Measurements from ENCODE around the gene MAST3. TPM values are rescaled to one million over a fixed set of nuclear protein-coding genes. Genes with fewer than 3 reads are reported as not detected.

The MAST3 gene
- total and polyA plus RNA-seq, 4 donors: 4.3 to 10.6 (median 6.7) TPM

DNA sequence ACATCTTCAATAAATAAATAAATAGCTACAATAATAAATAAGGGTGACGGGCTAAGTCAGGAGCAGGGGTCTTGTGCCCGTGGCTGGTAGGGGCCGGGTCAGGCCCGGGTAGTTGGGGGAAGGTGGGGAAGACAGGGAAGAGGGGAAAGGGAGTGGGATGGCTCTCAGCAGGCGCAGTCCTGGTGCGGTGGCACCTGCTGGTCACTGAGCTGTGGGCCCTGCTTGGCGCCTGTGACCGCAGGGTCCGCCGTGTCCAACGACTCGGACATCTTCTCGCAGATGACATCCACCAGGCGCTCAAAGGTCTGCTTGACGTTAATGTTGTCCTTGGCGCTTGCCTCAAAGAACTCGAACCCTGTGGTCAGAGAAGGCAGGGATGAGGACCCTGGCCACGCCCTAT lies 99.7 kb downstream of the MAST3 start:
- TF ChIP-seq HNF4G (IDR thresholded peaks at IDR 0.05): no peak
- TF ChIP-seq YY1 (IDR thresholded peaks at IDR 0.05): no peak
- TF ChIP-seq, protein P1, sequence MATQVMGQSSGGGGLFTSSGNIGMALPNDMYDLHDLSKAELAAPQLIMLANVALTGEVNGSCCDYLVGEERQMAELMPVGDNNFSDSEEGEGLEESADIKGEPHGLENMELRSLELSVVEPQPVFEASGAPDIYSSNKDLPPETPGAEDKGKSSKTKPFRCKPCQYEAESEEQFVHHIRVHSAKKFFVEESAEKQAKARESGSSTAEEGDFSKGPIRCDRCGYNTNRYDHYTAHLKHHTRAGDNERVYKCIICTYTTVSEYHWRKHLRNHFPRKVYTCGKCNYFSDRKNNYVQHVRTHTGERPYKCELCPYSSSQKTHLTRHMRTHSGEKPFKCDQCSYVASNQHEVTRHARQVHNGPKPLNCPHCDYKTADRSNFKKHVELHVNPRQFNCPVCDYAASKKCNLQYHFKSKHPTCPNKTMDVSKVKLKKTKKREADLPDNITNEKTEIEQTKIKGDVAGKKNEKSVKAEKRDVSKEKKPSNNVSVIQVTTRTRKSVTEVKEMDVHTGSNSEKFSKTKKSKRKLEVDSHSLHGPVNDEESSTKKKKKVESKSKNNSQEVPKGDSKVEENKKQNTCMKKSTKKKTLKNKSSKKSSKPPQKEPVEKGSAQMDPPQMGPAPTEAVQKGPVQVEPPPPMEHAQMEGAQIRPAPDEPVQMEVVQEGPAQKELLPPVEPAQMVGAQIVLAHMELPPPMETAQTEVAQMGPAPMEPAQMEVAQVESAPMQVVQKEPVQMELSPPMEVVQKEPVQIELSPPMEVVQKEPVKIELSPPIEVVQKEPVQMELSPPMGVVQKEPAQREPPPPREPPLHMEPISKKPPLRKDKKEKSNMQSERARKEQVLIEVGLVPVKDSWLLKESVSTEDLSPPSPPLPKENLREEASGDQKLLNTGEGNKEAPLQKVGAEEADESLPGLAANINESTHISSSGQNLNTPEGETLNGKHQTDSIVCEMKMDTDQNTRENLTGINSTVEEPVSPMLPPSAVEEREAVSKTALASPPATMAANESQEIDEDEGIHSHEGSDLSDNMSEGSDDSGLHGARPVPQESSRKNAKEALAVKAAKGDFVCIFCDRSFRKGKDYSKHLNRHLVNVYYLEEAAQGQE (IDR thresholded peaks at IDR 0.05): no peak
- TF ChIP-seq, protein P2, sequence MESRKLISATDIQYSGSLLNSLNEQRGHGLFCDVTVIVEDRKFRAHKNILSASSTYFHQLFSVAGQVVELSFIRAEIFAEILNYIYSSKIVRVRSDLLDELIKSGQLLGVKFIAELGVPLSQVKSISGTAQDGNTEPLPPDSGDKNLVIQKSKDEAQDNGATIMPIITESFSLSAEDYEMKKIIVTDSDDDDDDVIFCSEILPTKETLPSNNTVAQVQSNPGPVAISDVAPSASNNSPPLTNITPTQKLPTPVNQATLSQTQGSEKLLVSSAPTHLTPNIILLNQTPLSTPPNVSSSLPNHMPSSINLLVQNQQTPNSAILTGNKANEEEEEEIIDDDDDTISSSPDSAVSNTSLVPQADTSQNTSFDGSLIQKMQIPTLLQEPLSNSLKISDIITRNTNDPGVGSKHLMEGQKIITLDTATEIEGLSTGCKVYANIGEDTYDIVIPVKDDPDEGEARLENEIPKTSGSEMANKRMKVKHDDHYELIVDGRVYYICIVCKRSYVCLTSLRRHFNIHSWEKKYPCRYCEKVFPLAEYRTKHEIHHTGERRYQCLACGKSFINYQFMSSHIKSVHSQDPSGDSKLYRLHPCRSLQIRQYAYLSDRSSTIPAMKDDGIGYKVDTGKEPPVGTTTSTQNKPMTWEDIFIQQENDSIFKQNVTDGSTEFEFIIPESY (IDR thresholded peaks at IDR 0.05): no peak
- no peak for TF ChIP-seq SP1 (IDR thresholded peaks at IDR 0.05)
- TF ChIP-seq RAD21 (IDR thresholded peaks at IDR 0.05): no peak
- no peak for TF ChIP-seq NR2F2 (IDR thresholded peaks at IDR 0.05)
- TF ChIP-seq, protein P3, sequence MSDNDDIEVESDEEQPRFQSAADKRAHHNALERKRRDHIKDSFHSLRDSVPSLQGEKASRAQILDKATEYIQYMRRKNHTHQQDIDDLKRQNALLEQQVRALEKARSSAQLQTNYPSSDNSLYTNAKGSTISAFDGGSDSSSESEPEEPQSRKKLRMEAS (IDR thresholded peaks at IDR 0.05): no peak
- TF ChIP-seq HNF4A (conservative IDR thresholded peaks at IDR 0.05): no peak
- WGBS: 97% methylated on average over 18 of the region's 18 CpGs

GRCh38 chr19:18197941-18198340 lies 100.4 kb downstream of the MAST3 start:
- 87% methylated on average over 6 of the region's 6 CpGs for WGBS
- peaks cover 0 to 12% (median 4%) of the 10 kb centered on the region in 4 donors for H3K36me3 ChIP-seq (ENCODE audit: control insufficient read depth in 4 of 4, insufficient read depth in 3 of 4, low read depth in 1 of 4, low read length in 3 of 4)

More for the DNA sequence above, 99.7 kb downstream of the MAST3 start:
- H3K9me3 ChIP-seq (ENCODE audit: control insufficient read depth in 4 of 4, low read length in 3 of 4): no peaks in the 10 kb centered on the region
- no peak overlapping the region for H3K27ac ChIP-seq (ENCODE audit: low read depth in 1 of 2, low read length in 2 of 2)
- H3K27me3 ChIP-seq (ENCODE audit: control insufficient read depth in 4 of 4, insufficient read depth in 4 of 4, low read length in 3 of 4): no peaks in the 10 kb centered on the region
- peaks cover 0 to 12% (median 4%) of the 10 kb centered on the region in 4 donors for H3K36me3 ChIP-seq (ENCODE audit: control insufficient read depth in 4 of 4, insufficient read depth in 3 of 4, low read depth in 1 of 4, low read length in 3 of 4)
- DNase-seq (ENCODE audit: low spot score): no peak
- H3K4me3 ChIP-seq (ENCODE audit: low read depth in 1 of 3, low read length in 3 of 3): no peak overlapping the region
- H3K4me1 ChIP-seq (ENCODE audit: control insufficient read depth in 4 of 4, insufficient read depth in 4 of 4, low read length in 3 of 4): peaks cover 7 to 13% (median 10%) of the 10 kb centered on the region in 4 donors
- H3K9ac ChIP-seq (ENCODE audit: low read depth in 1 of 2, low read length in 2 of 2): no peak overlapping the region

More at GRCh38 chr19:18197941-18198340, 100.4 kb downstream of the MAST3 start:
- TF ChIP-seq EGR1 (IDR thresholded peaks at IDR 0.05; ENCODE audit: low read depth in 2 of 2): no peak
- no peak for TF ChIP-seq NR2F2 (IDR thresholded peaks at IDR 0.05)
- no peak for TF ChIP-seq JUND (IDR thresholded peaks at IDR 0.05)
- TF ChIP-seq YY1 (IDR thresholded peaks at IDR 0.05): no peak
- TF ChIP-seq, protein P2 (IDR thresholded peaks at IDR 0.05): no peak
- no peak for TF ChIP-seq SP1 (IDR thresholded peaks at IDR 0.05)
- TF ChIP-seq, protein P3 (IDR thresholded peaks at IDR 0.05): no peak
- no peak for TF ChIP-seq FOXA2 (IDR thresholded peaks at IDR 0.05)
- no peak for TF ChIP-seq TAF1 (conservative IDR thresholded peaks at IDR 0.05)
- TF ChIP-seq HNF4A (conservative IDR thresholded peaks at IDR 0.05): no peak
- no peak for TF ChIP-seq RXRA (IDR thresholded peaks at IDR 0.05)
- TF ChIP-seq, protein P1 (IDR thresholded peaks at IDR 0.05): no peak
- TF ChIP-seq, protein P4, sequence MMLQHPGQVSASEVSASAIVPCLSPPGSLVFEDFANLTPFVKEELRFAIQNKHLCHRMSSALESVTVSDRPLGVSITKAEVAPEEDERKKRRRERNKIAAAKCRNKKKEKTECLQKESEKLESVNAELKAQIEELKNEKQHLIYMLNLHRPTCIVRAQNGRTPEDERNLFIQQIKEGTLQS (IDR thresholded peaks at IDR 0.05): no peak
- no peak for TF ChIP-seq FOXA1 (IDR thresholded peaks at IDR 0.05)
- TF ChIP-seq, protein P5, sequence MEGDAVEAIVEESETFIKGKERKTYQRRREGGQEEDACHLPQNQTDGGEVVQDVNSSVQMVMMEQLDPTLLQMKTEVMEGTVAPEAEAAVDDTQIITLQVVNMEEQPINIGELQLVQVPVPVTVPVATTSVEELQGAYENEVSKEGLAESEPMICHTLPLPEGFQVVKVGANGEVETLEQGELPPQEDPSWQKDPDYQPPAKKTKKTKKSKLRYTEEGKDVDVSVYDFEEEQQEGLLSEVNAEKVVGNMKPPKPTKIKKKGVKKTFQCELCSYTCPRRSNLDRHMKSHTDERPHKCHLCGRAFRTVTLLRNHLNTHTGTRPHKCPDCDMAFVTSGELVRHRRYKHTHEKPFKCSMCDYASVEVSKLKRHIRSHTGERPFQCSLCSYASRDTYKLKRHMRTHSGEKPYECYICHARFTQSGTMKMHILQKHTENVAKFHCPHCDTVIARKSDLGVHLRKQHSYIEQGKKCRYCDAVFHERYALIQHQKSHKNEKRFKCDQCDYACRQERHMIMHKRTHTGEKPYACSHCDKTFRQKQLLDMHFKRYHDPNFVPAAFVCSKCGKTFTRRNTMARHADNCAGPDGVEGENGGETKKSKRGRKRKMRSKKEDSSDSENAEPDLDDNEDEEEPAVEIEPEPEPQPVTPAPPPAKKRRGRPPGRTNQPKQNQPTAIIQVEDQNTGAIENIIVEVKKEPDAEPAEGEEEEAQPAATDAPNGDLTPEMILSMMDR (IDR thresholded peaks at IDR 0.05; ENCODE audit: low read depth, low read length, missing input control): no peak
- TF ChIP-seq GABPA (IDR thresholded peaks at IDR 0.05 in 1 of 2, conservative IDR thresholded peaks at IDR 0.05 in 1 of 2): no peak
- TF ChIP-seq RAD21 (IDR thresholded peaks at IDR 0.05): no peak
- no peak for TF ChIP-seq HNF4G (IDR thresholded peaks at IDR 0.05)
- no peak overlapping the region for H3K27ac ChIP-seq (ENCODE audit: low read depth in 1 of 2, low read length in 2 of 2)
- no peaks in the 10 kb centered on the region for H3K9me3 ChIP-seq (ENCODE audit: control insufficient read depth in 4 of 4, low read length in 3 of 4)
- no peaks in the 10 kb centered on the region for H3K27me3 ChIP-seq (ENCODE audit: control insufficient read depth in 4 of 4, insufficient read depth in 4 of 4, low read length in 3 of 4)
- H3K4me1 ChIP-seq (ENCODE audit: control insufficient read depth in 4 of 4, insufficient read depth in 4 of 4, low read length in 3 of 4): peaks cover 8 to 16% (median 13%) of the 10 kb centered on the region in 4 donors
- no peak overlapping the region for H3K9ac ChIP-seq (ENCODE audit: low read depth in 1 of 2, low read length in 2 of 2)
- no peak overlapping the region for H3K4me3 ChIP-seq (ENCODE audit: low read depth in 1 of 3, low read length in 3 of 3)
- no peak for DNase-seq (ENCODE audit: low spot score)

All from liver (tissue), 9 donors.